ENCODE results near the gene POMP.
A peak's percentile ranks its signal among the peaks of the same experiment; 100 is the strongest.

The POMP gene

GRCh38 chr13:28658796-28659620, at the start of gene POMP:
Gene POMP (plus strand): TSS chr13:28659130. CDS start chr13:28659185, 55 bp downstream.
- peak; percentile 95 for DNase-seq

- DNase-seq, result no peak
Measured at GRCh38 chr13:28609381-28609780, 49.5 kb upstream of the POMP start.

GRCh38 chr13:28609926-28610325, 49.0 kb upstream of the POMP start:
- no peak for DNase-seq

- DNase-seq, result no peak
Measured at GRCh38 chr13:28610996-28611395, 47.9 kb upstream of the POMP start.

- DNase-seq, result no peak
Measured at GRCh38 chr13:28611654-28612131, 47.2 kb upstream of the POMP start.

- DNase-seq, result no peak
Measured at GRCh38 chr13:28613562-28613961, 45.4 kb upstream of the POMP start.

GRCh38 chr13:28615916-28616446, 42.9 kb upstream of the POMP start:
- no peak for DNase-seq

GRCh38 chr13:28618230-28618994, 40.5 kb upstream of the POMP start:
- no peak for DNase-seq

GRCh38 chr13:28620011-28620830, 38.7 kb upstream of the POMP start:
- no peak for DNase-seq

- DNase-seq, result no peak
Measured at GRCh38 chr13:28621449-28621848, 37.5 kb upstream of the POMP start.

GRCh38 chr13:28622286-28622685, 36.6 kb upstream of the POMP start:
- DNase-seq, result no peak

- DNase-seq, result no peak
Measured at GRCh38 chr13:28623782-28624706, 34.9 kb upstream of the POMP start.

- no peak for DNase-seq
Measured at GRCh38 chr13:28624707-28625432, 34.1 kb upstream of the POMP start.

GRCh38 chr13:28626266-28626665, 32.7 kb upstream of the POMP start:
- DNase-seq, result no peak

- no peak for DNase-seq
Measured at GRCh38 chr13:28628241-28628640, 30.7 kb upstream of the POMP start.

- no peak for DNase-seq
Measured at GRCh38 chr13:28630869-28631268, 28.1 kb upstream of the POMP start.

GRCh38 chr13:28631801-28632200, 27.1 kb upstream of the POMP start:
- no peak for DNase-seq

GRCh38 chr13:28636069-28636468, 22.9 kb upstream of the POMP start:
- no peak for DNase-seq

GRCh38 chr13:28636677-28637317, 22.1 kb upstream of the POMP start:
- DNase-seq, result no peak

GRCh38 chr13:28637714-28638355, 21.1 kb upstream of the POMP start:
- DNase-seq, result no peak

Measured in left hindlimb (tissue), 1 donor.